Neural crest cell (in vitro differentiated cells): ENCODE results near the gene SALL1. TPM values are rescaled to one million over a fixed set of nuclear protein-coding genes. Genes with fewer than 3 reads are reported as not detected.

Source experiments
- DNase-seq: peaks from one replicate; pipeline ENCODE4 v3.0.0; 2021; ENCODE audit warnings: low read depth, mixed read lengths, low spot score
- H3K27ac Mint-ChIP-seq: one replicate; pipeline ENCODE4 v1.8.0; 2021; ENCODE audit warnings: mild to moderate bottlenecking, mixed read lengths; ENCODE audit not compliant: unreplicated experiment
- H3K27me3 Mint-ChIP-seq: 2 replicates; pipeline ENCODE4 v1.8.0; 2021; ENCODE audit warnings: low read depth, mild to moderate bottlenecking, mixed read lengths
- H3K36me3 Mint-ChIP-seq: 2 replicates; pipeline ENCODE4 v1.8.0; 2021; ENCODE audit warnings: low read depth, mild to moderate bottlenecking, mixed read lengths
- H3K4me1 Mint-ChIP-seq: 2 replicates; pipeline ENCODE4 v1.8.0; 2021; ENCODE audit warnings: mixed read lengths
- H3K4me3 Mint-ChIP-seq: one replicate; pipeline ENCODE4 v1.8.0; 2021; ENCODE audit warnings: mild to moderate bottlenecking, mixed read lengths
- H3K9me3 Mint-ChIP-seq: 2 replicates; pipeline ENCODE4 v1.8.0; 2021; ENCODE audit warnings: mixed read lengths
- CTCF ChIP-seq: fragments of 200-600 bp; sonication (generic); conservative IDR thresholded peaks from 2 replicates; pipeline ENCODE4 v1.5.0; 2021; ENCODE audit warnings: antibody characterized with exemption, mild to moderate bottlenecking
- total RNA-seq: library from RNA; stranded (reverse); gene quantifications from 2 replicates; pipeline ENCODE4 v1.2.1, GENCODE V29; 2021

Gene SALL1
- total RNA-seq, 1 donor from 2014 or later, result 85.7 TPM

- H3K27ac Mint-ChIP-seq, result no peak overlapping the region
These were observed 13.0 kb upstream of the SALL1 start for GRCh38 chr16:51163894-51164566.

GRCh38 chr16:51163366-51163765, 12.3 kb upstream of the SALL1 start:
- DNase-seq, result no peak
- H3K4me3 Mint-ChIP-seq, result no peak overlapping the region
- peaks cover 12% of the 10 kb centered on the region for H3K27me3 Mint-ChIP-seq
- H3K27ac Mint-ChIP-seq, result no peak overlapping the region
- peaks cover 2% of the 10 kb centered on the region for H3K9me3 Mint-ChIP-seq
- TF ChIP-seq CTCF, result no peak
- H3K4me1 Mint-ChIP-seq, result peaks cover 46% of the 10 kb centered on the region
- H3K36me3 Mint-ChIP-seq, result no peaks in the 10 kb centered on the region

More at GRCh38 chr16:51163894-51164566, 13.0 kb upstream of the SALL1 start:
- Mint-ChIP-seq H3K27me3 (peaks cover 6% of the 10 kb centered on the region), H3K4me1 (peaks cover 46% of the 10 kb centered on the region), H3K9me3 (peaks cover 2% of the 10 kb centered on the region), H3K4me3 (no peak overlapping the region), H3K36me3 (no peaks in the 10 kb centered on the region)
- no peak for TF ChIP-seq CTCF
- DNase-seq, result no peak

- H3K4me1 Mint-ChIP-seq, result peaks cover 57% of the 10 kb centered on the region
- peaks cover 2% of the 10 kb centered on the region for H3K9me3 Mint-ChIP-seq
- H3K4me3 Mint-ChIP-seq, result no peak overlapping the region
- no peaks in the 10 kb centered on the region for H3K36me3 Mint-ChIP-seq
- DNase-seq, result no peak
- no peak for TF ChIP-seq CTCF
- peaks cover 27% of the 10 kb centered on the region for H3K27me3 Mint-ChIP-seq
- no peak overlapping the region for H3K27ac Mint-ChIP-seq
These were observed 10.5 kb upstream of the SALL1 start for GRCh38 chr16:51161440-51162195.

GRCh38 chr16:51159865-51160264, 8.8 kb upstream of the SALL1 start:
- no peak overlapping the region for H3K27ac Mint-ChIP-seq
- peak overlapping the region; percentile 42 for H3K4me3 Mint-ChIP-seq
- H3K9me3 Mint-ChIP-seq, result peaks cover 2% of the 10 kb centered on the region
- H3K4me1 Mint-ChIP-seq, result peaks cover 59% of the 10 kb centered on the region
- peaks cover 44% of the 10 kb centered on the region for H3K27me3 Mint-ChIP-seq
- TF ChIP-seq CTCF, result no peak
- no peaks in the 10 kb centered on the region for H3K36me3 Mint-ChIP-seq
- no peak for DNase-seq

GRCh38 chr16:51159296-51159695, 8.2 kb upstream of the SALL1 start:
- Mint-ChIP-seq H3K9me3 (peaks cover 2% of the 10 kb centered on the region), H3K27ac (no peak overlapping the region), H3K27me3 (peaks cover 50% of the 10 kb centered on the region), H3K4me1 (peaks cover 57% of the 10 kb centered on the region), H3K36me3 (peaks cover under 1% of the 10 kb centered on the region), H3K4me3 (no peak overlapping the region)
- DNase-seq, result no peak
- no peak for TF ChIP-seq CTCF
